Smooth muscle cell (in vitro differentiated cells): Measurements from ENCODE around the gene OPRD1. TPM values are rescaled to one million over a fixed set of nuclear protein-coding genes. Genes with fewer than 3 reads are reported as not detected.

Experiments
- DNase-seq: peaks from one replicate; lab custom pipeline; 2025; ENCODE audit not compliant: unreplicated experiment; lab: John Stamatoyannopoulos, UW
- H2AFZ ChIP-seq: fragments of 200-600 bp; sonication (generic); 2 replicates; pipeline ENCODE4 v1.6.0; 2016; ENCODE audit warnings: antibody characterized with exemption, low read depth, mild to moderate bottlenecking
- H3F3A ChIP-seq: fragments of 200-600 bp; sonication (generic); 2 replicates; pipeline ENCODE4 v1.6.0; 2017; ENCODE audit warnings: antibody characterized with exemption, low read depth
- H3K27ac ChIP-seq: fragments of 200-600 bp; sonication (generic); 2 replicates; pipeline ENCODE4 v1.5.1; 2016; ENCODE audit warnings: low read depth, mild to moderate bottlenecking
- H3K27me3 ChIP-seq: fragments of 200-600 bp; sonication (generic); 2 replicates; pipeline ENCODE4 v1.6.1; 2016; ENCODE audit warnings: low read depth, mild to moderate bottlenecking
- H3K36me3 ChIP-seq: fragments of 200-600 bp; sonication (generic); 2 replicates; pipeline ENCODE4 v1.5.1; 2016; ENCODE audit warnings: low read depth
- H3K4me1 ChIP-seq: fragments of 200-600 bp; sonication (generic); 2 replicates; pipeline ENCODE4 v1.5.1; 2016; ENCODE audit warnings: low read depth
- H3K4me2 ChIP-seq: fragments of 200-600 bp; sonication (generic); 2 replicates; pipeline ENCODE4 v1.6.0; 2016; ENCODE audit warnings: mild to moderate bottlenecking
- H3K4me3 ChIP-seq: fragments of 200-600 bp; sonication (generic); 2 replicates; pipeline ENCODE4 v1.5.1; 2016; ENCODE audit warnings: mild to moderate bottlenecking
- H3K79me2 ChIP-seq: fragments of 200-600 bp; sonication (generic); 2 replicates; pipeline ENCODE4 v1.6.0; 2016; ENCODE audit warnings: low read depth, mild to moderate bottlenecking
- H3K9ac ChIP-seq: fragments of 200-600 bp; sonication (generic); 2 replicates; pipeline ENCODE4 v1.6.0; 2016; ENCODE audit warnings: low read depth
- H3K9me3 ChIP-seq: fragments of 200-600 bp; sonication (generic); replicated peaks from 2 replicates; pipeline ENCODE4 v1.5.1; 2016; ENCODE audit warnings: low read depth
- H4K20me1 ChIP-seq: fragments of 200-600 bp; sonication (generic); 2 replicates; pipeline ENCODE4 v1.6.0; 2016; ENCODE audit warnings: low read depth
- CTCF ChIP-seq: fragments of 200-600 bp; sonication (generic); IDR thresholded peaks from 2 replicates; pipeline ENCODE4 v1.5.1; 2017; ENCODE audit warnings: borderline replicate concordance, mild to moderate bottlenecking, antibody characterized with exemption; ENCODE audit not compliant: insufficient read depth, poor library complexity, severe bottlenecking
- WGBS: methylation state at CpG from one replicate; pipeline ENCODE4 v1.1.7; 2016; ENCODE audit warnings: low lambda C conversion rate; 5-methylcytosine and 5-hydroxymethylcytosine counted together
- polyA plus RNA-seq: library from polyadenylated mRNA; unstranded; fragments of >200 nt; fragmentation: Nextera tagmentation; extraction: Ambion mirVana; gene quantifications from 2 replicates; pipeline ENCODE4 v1.2.1, GENCODE V29; 2016
- total RNA-seq: library from RNA; depleted of rRNA; stranded (reverse); fragments of >200 nt; gene quantifications from 2 replicates; pipeline ENCODE4 v1.2.3, GENCODE V29; 2014

OPRD1 gene
- total and polyA plus RNA-seq, 2 experiments from 2014 or later: 0.90 to 1.5 TPM

DNA sequence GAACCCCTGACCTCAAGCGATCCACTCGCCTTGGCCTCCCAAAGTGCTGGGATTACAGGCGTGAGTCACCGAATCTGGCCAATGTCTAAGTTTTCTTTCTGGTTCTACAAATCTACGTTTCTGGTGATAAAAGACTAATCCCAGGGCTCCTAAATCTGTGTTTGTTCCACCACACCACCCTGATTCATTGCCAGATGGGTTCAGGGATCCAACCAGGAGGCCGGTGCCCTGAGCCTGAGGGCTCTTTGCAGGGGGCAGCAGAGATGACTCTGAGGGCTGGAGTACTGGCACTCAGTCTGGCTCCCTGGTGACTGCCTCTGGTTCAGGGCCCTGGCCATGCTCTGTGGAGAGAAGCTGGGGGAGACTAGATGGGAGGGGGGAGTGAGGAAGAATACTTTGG, 10.5 kb upstream of the OPRD1 start:
- 43% methylated on average over 6 of the region's 6 CpGs for WGBS
- no peak overlapping the region for H3K27ac ChIP-seq

DNA sequence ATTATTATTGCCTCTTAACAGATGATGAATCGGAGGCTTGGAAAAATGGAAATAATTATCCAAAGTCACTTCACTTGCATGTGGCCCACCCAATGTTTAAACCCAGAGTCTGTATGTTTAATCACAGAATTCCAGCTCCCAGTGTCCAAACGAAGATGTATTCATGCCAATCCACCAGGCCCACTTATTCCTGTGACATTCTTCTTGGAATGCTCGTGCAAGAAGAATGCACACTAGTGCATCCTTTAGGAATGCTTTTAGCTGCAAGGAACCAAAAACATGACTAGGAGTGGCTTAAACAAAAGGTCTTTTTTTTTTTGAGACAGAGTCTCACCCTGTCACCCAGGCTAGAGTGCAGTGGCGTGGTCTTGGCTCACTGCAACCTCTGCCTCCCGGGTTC, 8.9 kb upstream of the OPRD1 start:
- 80% methylated on average over 5 of the region's 5 CpGs for WGBS
- H3K79me2 ChIP-seq: no peaks in the 10 kb centered on the region
- H3K4me3 ChIP-seq: no peak overlapping the region
- no peak for DNase-seq
- no peaks in the 10 kb centered on the region for H3K27me3 ChIP-seq
- H3K4me2 ChIP-seq: no peak overlapping the region
- H3K36me3 ChIP-seq: no peaks in the 10 kb centered on the region
- TF ChIP-seq CTCF: no peak
- no peak overlapping the region for H3K27ac ChIP-seq
- H2AFZ ChIP-seq: no peak overlapping the region
- no peaks in the 10 kb centered on the region for H4K20me1 ChIP-seq
- no peaks in the 10 kb centered on the region for H3K9me3 ChIP-seq
- H3F3A ChIP-seq: peaks cover 6% of the 10 kb centered on the region
- no peaks in the 10 kb centered on the region for H3K4me1 ChIP-seq
- H3K9ac ChIP-seq: no peak overlapping the region

More for the DNA sequence above, 10.5 kb upstream of the OPRD1 start:
- Histone ChIP-seq H3K4me2 (no peak overlapping the region), H3K4me3 (no peak overlapping the region), H3K36me3 (no peaks in the 10 kb centered on the region), H3K9ac (no peak overlapping the region), H3K79me2 (no peaks in the 10 kb centered on the region), H4K20me1 (no peaks in the 10 kb centered on the region), H2AFZ (no peak overlapping the region), H3K27me3 (no peaks in the 10 kb centered on the region), H3K9me3 (no peaks in the 10 kb centered on the region), H3K4me1 (no peaks in the 10 kb centered on the region), H3F3A (peaks cover 6% of the 10 kb centered on the region)
- no peak for DNase-seq
- no peak for TF ChIP-seq CTCF

DNA sequence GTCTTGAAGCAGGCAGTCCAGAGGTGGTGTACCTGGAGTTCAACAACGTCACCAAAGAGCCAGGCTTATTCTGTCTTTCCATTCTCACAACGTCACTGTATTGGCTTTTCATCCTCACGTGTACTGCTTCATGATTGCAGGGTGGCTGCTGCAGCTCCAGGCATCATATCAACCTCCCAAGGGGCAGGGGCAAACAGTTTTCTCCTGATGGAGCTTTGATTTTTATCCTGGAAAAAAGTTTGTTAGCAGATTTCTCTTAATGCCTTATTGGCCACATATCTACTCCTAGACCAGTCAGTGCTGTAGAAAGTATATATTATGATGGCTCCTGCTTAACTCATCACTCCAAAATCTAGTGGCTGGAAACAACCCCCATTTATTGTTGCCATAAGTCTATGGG, 8.3 kb upstream of the OPRD1 start:
- no peak overlapping the region for H3K27ac ChIP-seq
- H3K79me2 ChIP-seq: no peaks in the 10 kb centered on the region
- no peaks in the 10 kb centered on the region for H3K27me3 ChIP-seq
- no peak for DNase-seq
- H3F3A ChIP-seq: peaks cover 6% of the 10 kb centered on the region
- no peak for TF ChIP-seq CTCF
- whole genome bisulfite sequencing: 77% methylated on average over 3 of the region's 3 CpGs
- no peaks in the 10 kb centered on the region for H3K9me3 ChIP-seq
- H3K36me3 ChIP-seq: no peaks in the 10 kb centered on the region
- H4K20me1 ChIP-seq: no peaks in the 10 kb centered on the region
- no peak overlapping the region for H3K4me2 ChIP-seq
- H3K9ac ChIP-seq: no peak overlapping the region
- H3K4me3 ChIP-seq: no peak overlapping the region
- no peaks in the 10 kb centered on the region for H3K4me1 ChIP-seq
- no peak overlapping the region for H2AFZ ChIP-seq

DNA sequence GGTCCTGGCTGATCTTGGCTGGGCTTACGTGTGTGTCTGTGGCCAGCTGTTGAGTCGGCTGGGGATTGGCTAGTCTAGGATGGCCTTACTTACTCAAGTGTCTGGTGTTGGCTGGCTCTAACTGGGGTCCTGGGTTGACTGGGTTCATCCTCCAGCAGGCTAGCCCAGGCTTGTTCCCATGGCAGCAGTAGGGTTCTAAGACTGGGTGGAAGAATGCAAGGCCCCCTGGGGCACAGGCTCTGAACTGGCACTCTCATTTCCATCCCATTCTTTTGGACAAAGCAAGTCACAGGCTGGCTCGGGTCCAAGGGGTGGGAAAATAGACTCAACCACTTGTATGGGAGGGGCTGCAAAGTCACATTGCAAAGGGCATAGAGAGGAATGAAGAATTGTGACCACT, 7.9 kb upstream of the OPRD1 start:
- Histone ChIP-seq H3K4me1 (no peaks in the 10 kb centered on the region), H3K4me3 (no peak overlapping the region), H3K36me3 (no peaks in the 10 kb centered on the region), H4K20me1 (no peaks in the 10 kb centered on the region), H3F3A (peaks cover 6% of the 10 kb centered on the region), H3K4me2 (no peak overlapping the region), H3K27me3 (no peaks in the 10 kb centered on the region), H3K79me2 (no peaks in the 10 kb centered on the region), H2AFZ (no peak overlapping the region), H3K9me3 (no peaks in the 10 kb centered on the region), H3K9ac (no peak overlapping the region), H3K27ac (no peak overlapping the region)
- DNase-seq: no peak
- no peak for TF ChIP-seq CTCF
- WGBS: 92% methylated on average over 3 of the region's 3 CpGs
